G401.6 (cell line): ENCODE data around the gene CENPP.

Experiments used
- FAIRE-seq: peaks from 2 replicates; lab custom pipeline; 2012; peaks lifted over from hg19 to GRCh38; lab: Jason Lieb, UNC

Gene CENPP

DNA sequence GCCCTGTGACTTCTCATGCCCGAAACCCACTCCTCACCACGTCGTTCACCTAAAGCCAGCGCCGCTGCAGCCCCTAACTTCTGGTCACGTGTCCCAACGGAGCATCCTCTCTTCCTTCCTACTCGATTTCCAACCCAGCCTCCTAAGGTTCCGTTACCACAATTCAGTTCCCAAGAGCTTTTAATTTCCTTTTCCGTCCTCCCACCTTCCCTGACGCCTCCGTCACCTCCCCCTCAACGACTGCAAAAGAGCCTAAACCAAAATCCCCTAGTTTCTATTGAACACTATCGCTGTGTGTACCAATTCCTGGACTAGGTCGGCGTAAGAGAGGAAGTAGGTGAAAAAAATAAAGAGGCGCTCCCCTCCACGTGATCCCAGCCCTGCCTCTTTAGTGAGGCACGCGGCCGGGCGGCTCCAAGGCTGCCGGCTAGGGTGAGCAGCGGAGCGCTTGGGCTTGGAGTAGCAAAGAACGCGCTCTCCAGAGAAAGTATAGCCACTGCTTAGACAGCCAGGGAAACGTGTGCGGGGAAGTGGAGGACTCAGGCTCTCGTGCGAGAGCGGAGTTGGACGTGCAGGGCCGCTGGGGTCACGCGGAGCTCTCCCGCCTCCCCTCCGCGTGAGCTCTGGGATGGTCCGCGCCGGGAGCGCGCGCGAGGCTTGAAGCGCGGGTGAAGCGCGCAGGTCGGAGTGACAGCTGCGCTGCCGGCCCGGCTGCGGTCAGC lies at the start of gene CENPP, which contains the start of gene NOL8:
Gene CENPP (plus strand): TSS at position 685 of the 722 bp plus-strand sequence.
Gene NOL8 (minus strand): TSS at position 82 of the 722 bp plus-strand sequence. CDS start 1,189 bp downstream, outside the sequence.
- peak; percentile 74 for FAIRE-seq

- no peak for FAIRE-seq
Measured at GRCh38 chr9:92276331-92277032, 49.3 kb upstream of the CENPP start.

DNA sequence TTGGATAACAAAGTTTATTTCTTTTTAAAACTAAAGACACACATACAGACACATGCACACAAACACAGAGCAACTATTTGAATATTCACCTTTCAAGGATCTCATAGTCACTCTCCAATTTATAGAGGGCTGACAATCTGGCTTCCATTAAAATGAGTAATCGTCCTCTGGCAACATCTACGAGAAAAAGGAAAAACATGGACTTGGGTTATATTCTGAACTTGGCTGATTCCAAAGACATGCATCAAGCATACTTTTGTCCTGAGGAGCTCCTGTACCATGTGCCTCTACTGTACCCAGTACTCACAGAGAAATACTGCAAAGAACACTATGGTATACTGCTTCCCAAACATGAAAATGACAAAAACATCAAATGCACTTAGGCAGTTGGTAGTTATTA lies 47.6 kb upstream of the CENPP start:
- no peak for FAIRE-seq

DNA sequence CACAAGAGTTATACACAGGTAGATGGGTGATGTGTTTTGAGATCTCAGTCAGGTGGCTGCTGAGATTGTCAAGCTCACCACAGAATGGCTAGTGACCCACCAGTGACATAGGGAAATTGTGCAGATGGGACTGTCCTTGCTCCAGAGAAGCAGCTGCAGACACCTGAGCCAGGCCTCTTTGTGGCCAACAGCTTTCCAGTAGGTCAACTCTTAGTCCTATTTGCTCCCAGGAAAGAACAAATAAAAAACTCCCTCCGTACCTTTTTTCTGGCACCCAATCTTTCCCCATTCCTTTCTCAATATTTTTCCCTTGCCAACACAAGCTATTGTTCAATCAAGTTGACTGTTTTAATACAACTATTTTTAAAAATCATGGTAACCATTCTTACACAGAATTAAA lies 46.5 kb upstream of the CENPP start:
- no peak for FAIRE-seq

GRCh38 chr9:92289708-92290390 lies 35.9 kb upstream of the CENPP start:
- FAIRE-seq: no peak

- no peak for FAIRE-seq
Measured at GRCh38 chr9:92290785-92291429, 34.8 kb upstream of the CENPP start.

- FAIRE-seq: no peak
Measured at GRCh38 chr9:92291577-92291976, 34.2 kb upstream of the CENPP start.

DNA sequence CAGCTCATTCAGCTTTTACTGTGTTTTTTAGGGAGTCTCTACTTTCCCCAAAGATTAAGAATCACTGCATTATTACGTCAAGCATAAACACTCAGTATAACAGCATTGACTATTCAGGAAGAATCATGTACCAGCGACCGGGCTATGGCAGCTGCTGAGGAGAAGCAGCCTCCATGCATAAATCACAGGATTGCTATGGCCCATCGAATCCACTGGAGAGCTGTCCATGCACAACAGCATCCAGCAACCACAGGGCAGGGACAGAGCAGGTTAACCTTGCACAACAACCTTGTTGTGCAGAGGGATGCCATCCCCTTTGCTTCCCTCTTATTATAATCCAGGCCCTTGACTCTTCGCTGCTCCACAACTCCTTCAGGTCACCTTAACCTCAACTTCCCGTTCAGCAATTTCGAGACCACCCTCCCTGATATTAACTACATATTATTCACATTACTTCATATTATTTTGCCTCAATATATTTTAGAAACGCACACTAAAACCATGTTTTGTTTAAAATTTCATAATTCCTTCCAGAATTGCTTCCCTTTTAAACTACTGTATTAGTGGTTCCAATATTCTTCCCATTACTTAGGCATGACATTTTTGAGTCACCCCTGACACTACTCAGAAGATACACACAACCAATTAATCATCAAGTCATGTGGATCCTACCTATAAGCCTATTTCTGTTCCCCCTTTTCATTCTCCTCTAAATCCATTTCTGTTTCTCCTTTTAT lies 33.2 kb upstream of the CENPP start:
- no peak for FAIRE-seq

- FAIRE-seq: no peak
Measured at GRCh38 chr9:92293075-92293354, 32.7 kb upstream of the CENPP start.

DNA sequence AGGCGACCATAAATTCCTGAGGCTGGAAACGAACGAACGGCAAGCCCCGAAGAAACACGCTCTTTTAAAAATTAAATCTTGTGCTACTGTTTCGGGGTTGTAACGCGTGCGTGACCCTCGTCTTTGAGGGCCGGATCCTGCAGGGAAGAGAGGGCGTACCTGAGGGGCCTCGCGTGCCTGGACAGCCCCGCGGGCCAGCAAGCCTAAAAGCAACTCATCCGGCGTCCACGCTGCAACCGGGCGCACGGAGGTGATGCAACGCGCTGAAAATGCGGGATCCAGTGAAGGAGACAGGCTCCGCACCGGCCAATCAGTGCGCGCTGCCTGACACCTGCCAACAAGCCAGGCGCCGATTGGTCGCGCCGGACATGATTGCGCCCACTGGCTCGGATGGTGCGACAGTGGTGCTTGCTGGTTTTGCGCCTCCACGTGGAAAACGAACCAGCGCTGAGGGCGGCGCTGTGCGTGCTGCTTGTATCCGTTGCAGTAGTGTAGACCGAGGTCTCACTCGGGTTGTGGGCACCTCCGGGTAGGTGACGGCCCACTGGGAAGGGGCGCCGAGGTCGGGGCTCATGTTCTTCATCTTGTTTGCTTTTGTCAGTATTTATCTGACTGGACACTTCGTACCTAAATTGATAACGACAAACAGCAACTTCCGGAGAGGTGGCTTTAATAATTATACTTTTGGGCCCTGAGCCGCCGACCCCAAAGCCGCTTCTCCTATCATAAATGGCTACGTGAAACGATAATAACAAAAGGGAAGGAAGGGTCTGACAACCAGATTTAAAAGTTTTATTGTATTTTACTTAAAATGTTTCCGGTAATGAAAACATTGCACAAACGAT lies 32.1 kb upstream of the CENPP start, which contains the start of gene IARS1:
Gene IARS1 (minus strand): TSS at position 246 of the 845 bp plus-strand sequence. CDS start 4,278 bp downstream, outside the sequence.
- FAIRE-seq: peak; percentile 96

DNA sequence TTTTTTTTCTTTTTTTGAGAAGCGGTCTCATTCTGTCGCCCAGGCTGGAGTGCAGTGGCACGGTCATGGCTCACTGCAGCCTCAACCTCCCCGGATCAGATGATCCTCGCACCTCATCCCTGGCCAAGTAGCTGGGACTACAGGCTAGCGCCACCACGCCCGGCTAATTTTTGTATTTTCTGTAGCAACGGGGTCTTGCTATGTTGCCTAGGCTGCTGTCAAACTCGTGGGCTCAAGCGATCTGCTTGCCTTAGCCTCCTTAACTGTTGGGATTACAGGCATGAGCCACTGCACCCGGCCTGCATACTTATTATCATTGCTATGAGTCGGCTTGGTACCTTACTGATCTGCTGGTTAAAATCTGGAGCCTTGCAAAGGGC lies 31.5 kb upstream of the CENPP start:
- FAIRE-seq: no peak

DNA sequence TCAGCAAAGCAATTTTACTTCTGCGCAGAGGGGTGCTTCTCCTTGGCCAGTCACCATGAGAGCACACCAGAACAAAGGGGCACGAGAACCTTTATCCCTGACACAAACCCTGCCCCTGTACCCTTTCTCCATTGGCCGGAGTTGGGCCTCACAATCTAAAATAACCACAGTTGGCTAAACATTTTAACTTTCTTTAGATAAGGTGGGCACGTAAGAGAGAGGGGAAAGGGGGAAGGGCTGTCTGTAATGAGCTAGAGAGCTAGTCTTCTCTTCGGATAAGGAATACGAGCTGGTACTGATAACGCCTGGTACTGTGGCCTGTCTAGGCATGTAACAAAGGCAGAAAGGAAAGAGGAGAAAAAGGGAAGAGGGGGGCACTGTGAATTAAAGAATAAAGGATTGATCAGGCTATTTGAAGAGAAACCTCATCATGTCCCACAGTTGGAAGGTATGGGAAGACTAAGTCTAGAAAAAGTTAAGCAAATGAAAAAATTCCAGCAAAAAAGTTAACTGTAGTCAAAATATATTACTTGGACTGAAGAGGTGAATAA lies 30.4 kb upstream of the CENPP start:
- FAIRE-seq: no peak

- FAIRE-seq: no peak
Measured at GRCh38 chr9:92295827-92296258, 29.9 kb upstream of the CENPP start.

DNA sequence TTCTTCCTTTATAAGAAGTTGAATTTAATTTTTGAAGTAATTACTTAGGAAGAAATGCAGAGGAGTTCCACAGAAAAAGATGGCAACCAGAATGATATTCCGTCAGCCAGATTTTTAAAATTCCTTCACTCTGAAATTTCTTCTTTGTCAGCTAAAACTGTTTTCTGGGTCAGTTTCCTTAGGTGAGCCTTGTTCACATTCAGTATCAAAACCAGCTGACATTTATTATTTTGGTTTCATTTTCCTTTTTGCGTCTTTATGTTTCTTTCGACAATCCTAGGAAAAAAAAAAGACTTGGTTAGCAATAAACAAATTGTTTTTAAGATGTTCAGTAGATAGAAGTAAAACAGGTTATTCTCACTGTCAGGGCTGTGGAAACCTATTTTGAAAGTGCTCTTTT lies 28.1 kb upstream of the CENPP start:
- FAIRE-seq: no peak

GRCh38 chr9:92298036-92298435 lies 27.7 kb upstream of the CENPP start:
- no peak for FAIRE-seq

DNA sequence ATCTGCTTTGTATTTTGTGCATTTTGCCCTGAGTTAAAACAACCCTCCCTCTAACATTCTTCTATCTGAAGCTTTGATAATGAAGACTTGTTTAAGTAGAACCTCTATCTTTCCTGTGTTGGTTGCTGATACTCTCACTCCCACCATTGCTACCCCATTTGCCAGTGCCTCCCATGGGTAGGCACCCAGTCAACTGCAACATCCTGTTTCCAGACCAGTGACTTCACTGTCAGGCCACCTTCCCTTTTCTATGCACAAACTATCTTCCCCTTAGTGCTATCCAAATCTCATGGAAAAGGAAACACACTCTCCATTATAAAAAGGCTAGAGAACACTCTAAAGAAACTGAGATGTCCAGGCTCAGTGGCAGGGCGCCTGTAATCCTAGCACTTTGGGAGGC lies 26.6 kb upstream of the CENPP start:
- FAIRE-seq: no peak

DNA sequence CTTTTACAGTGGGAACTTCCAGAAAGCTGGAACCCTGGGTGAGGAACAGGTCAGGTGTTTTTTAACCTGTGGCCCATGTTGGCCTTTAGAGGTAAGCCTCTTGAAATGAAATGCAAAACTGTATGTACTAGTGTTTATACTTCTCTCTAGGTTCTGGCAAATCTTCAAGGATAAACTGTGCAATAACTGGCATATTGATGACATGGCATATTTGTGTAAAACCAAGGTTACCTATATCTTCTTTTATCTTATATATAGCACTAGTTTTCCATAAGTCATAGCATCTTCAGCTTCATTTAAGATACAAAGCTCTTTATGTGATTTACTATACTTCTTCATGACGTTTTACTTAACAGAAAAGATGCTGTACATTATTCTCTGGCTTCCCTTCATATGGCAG lies 24.8 kb upstream of the CENPP start:
- FAIRE-seq: no peak

- FAIRE-seq: no peak
Measured at GRCh38 chr9:92308893-92309292, 16.9 kb upstream of the CENPP start.

DNA sequence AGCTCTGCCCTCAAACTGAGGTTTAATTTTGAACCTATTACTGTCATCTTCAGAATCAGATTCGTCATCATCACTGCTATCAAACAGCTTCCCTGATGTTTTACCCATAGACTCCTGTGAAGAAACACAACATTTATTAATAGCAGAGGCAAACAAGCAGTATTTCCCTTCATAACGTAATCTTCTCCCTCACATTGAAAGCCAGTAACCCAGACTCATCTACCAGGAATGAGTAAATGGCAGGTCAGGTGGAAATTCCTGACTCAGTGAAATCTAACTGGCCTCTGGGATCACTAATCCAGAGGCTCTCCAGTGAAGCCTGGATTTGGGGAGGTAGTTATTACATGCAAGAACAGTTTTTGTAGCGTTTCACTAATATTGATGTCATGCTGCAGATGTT lies 15.2 kb upstream of the CENPP start:
- FAIRE-seq: no peak

- no peak for FAIRE-seq
Measured at GRCh38 chr9:92312887-92313623, 12.7 kb upstream of the CENPP start.
